Progenitor cell of endocrine pancreas (in vitro differentiated cells): ENCODE data around the gene GAB2. TPM values are rescaled to one million over a fixed set of nuclear protein-coding genes. Genes with fewer than 3 reads are reported as not detected.
"Not testable (repeated sequence)": the region's sequence is repeated elsewhere in the genome, so short reads cannot be mapped to it uniquely, and the experiment has no call there.

Experiments
- DNase-seq: peaks from one replicate; pipeline ENCODE4 v3.0.0; 2021; ENCODE audit warnings: low spot score; ENCODE audit not compliant: unreplicated experiment
- H3K27ac Mint-ChIP-seq: 2 replicates; pipeline ENCODE4 v1.8.0; 2021; ENCODE audit warnings: mild to moderate bottlenecking, moderate library complexity, mixed read lengths
- H3K27me3 Mint-ChIP-seq: 2 replicates; pipeline ENCODE4 v1.8.0; 2021; ENCODE audit warnings: mixed read lengths
- H3K36me3 Mint-ChIP-seq: 2 replicates; pipeline ENCODE4 v1.8.0; 2022; ENCODE audit warnings: mixed read lengths; ENCODE audit not compliant: insufficient read depth
- H3K4me1 Mint-ChIP-seq: 2 replicates; pipeline ENCODE4 v1.8.0; 2021; ENCODE audit warnings: low read depth, mixed read lengths
- H3K4me3 Mint-ChIP-seq: 2 replicates; pipeline ENCODE4 v1.8.0; 2021; ENCODE audit warnings: low read depth, mild to moderate bottlenecking, moderate library complexity, mixed read lengths
- H3K9me3 Mint-ChIP-seq: 2 replicates; pipeline ENCODE4 v1.8.0; 2021; ENCODE audit warnings: low read depth, mixed read lengths
- CTCF ChIP-seq: fragments of 200-600 bp; sonication (generic); IDR thresholded peaks from one replicate; pipeline ENCODE4 v1.5.0; 2021; ENCODE audit warnings: antibody characterized with exemption, mild to moderate bottlenecking; ENCODE audit not compliant: unreplicated experiment
- total RNA-seq: library from RNA; stranded (reverse); gene quantifications from 2 replicates; pipeline ENCODE4 v1.2.1, GENCODE V29; 2021

GAB2 gene
- total RNA-seq, 1 donor from 2014 or later = 37.6 TPM

- Mint-ChIP-seq H3K9me3 (peaks cover 11% of the 10 kb centered on the region), H3K4me1 (no peaks in the 10 kb centered on the region), H3K27ac (no peak overlapping the region), H3K36me3 (peaks cover 37% of the 10 kb centered on the region), H3K4me3 (no peak overlapping the region), H3K27me3 (no peaks in the 10 kb centered on the region)
- no peak for DNase-seq
- no peak for TF ChIP-seq CTCF
These were observed 173.5 kb downstream of the GAB2 start for GRCh38 chr11:78244080-78244479.

GRCh38 chr11:78241475-78241874 is 176.1 kb downstream of the GAB2 start:
- Mint-ChIP-seq H3K9me3 (peaks cover 19% of the 10 kb centered on the region), H3K27ac (no peak overlapping the region), H3K27me3 (no peaks in the 10 kb centered on the region), H3K36me3 (peaks cover 45% of the 10 kb centered on the region), H3K4me3 (no peak overlapping the region), H3K4me1 (no peaks in the 10 kb centered on the region)
- no peak for DNase-seq
- TF ChIP-seq CTCF = no peak

- peaks cover 19% of the 10 kb centered on the region for H3K9me3 Mint-ChIP-seq
- DNase-seq = no peak
- no peaks in the 10 kb centered on the region for H3K27me3 Mint-ChIP-seq
- H3K36me3 Mint-ChIP-seq = peaks cover 41% of the 10 kb centered on the region
- H3K4me1 Mint-ChIP-seq = no peaks in the 10 kb centered on the region
- H3K4me3 Mint-ChIP-seq = no peak overlapping the region
- TF ChIP-seq CTCF = no peak
- H3K27ac Mint-ChIP-seq = no peak overlapping the region
These were observed 177.8 kb downstream of the GAB2 start for GRCh38 chr11:78239781-78240180.

GRCh38 chr11:78237293-78238046 is 180.2 kb downstream of the GAB2 start:
- H3K4me1 Mint-ChIP-seq = no peaks in the 10 kb centered on the region
- no peak overlapping the region for H3K4me3 Mint-ChIP-seq
- H3K36me3 Mint-ChIP-seq = peaks cover 39% of the 10 kb centered on the region
- no peaks in the 10 kb centered on the region for H3K27me3 Mint-ChIP-seq
- H3K27ac Mint-ChIP-seq = no peak overlapping the region
- TF ChIP-seq CTCF = no peak
- DNase-seq = no peak
- H3K9me3 Mint-ChIP-seq = peaks cover 17% of the 10 kb centered on the region

GRCh38 chr11:78234006-78234405 is 183.6 kb downstream of the GAB2 start:
- Mint-ChIP-seq H3K4me1 (peaks cover 3% of the 10 kb centered on the region), H3K36me3 (peaks cover 24% of the 10 kb centered on the region), H3K9me3 (peaks cover 8% of the 10 kb centered on the region), H3K4me3 (no peak overlapping the region), H3K27me3 (no peaks in the 10 kb centered on the region), H3K27ac (no peak overlapping the region)
- DNase-seq = no peak
- no peak for TF ChIP-seq CTCF

GRCh38 chr11:78233046-78233445 is 184.6 kb downstream of the GAB2 start:
- not testable (repeated sequence) for H3K9me3 Mint-ChIP-seq, H3K27me3 Mint-ChIP-seq, H3K27ac Mint-ChIP-seq, H3K4me3 Mint-ChIP-seq, DNase-seq, H3K4me1 Mint-ChIP-seq
- H3K36me3 Mint-ChIP-seq = peaks cover 20% of the 10 kb centered on the region
